ENCODE results near the gene CDK16. TPM values are rescaled to one million over a fixed set of nuclear protein-coding genes. Genes with fewer than 3 reads are reported as not detected.

CDK16 gene
- total and polyA plus RNA-seq, 2 of the 4 experiments (the other 2 are of a cell fraction), result 85.3 to 106 TPM

- no peak overlapping the region for H3K18ac ChIP-seq (ENCODE audit: low read depth, low read length)
- H4K5ac ChIP-seq (ENCODE audit: low read depth, low read length), result no peak overlapping the region
- intact Hi-C loops (cut with micrococcal nuclease) (no loop called here), in situ Hi-C loops (cut with MboI; ENCODE audit: low sequenced_read_pairs) (no loop called here), dilution Hi-C loops (cut with HindIII; ENCODE audit: low sequenced_read_pairs, unreplicated experiment) (no loop called here)
- CTCF ChIA-PET, result no interaction called here
- no TSS peak for BruUV-seq (replicated peaks)
- H2BK120ac ChIP-seq (ENCODE audit: low read depth, low read length), result no peak overlapping the region
- no peak overlapping the region for H3K14ac ChIP-seq (replicated peaks; ENCODE audit: low read depth, low read length)
- H2AK9ac ChIP-seq (replicated peaks; ENCODE audit: low read depth, low read length, poor library complexity), result no peak overlapping the region
- 90% methylated on average over 14 of the region's 18 CpGs; no CpG with 5 or more reads in 1 of the 2 experiments for WGBS, 2 experiments (ENCODE audit: extremely low coverage in 2 of 2, insufficient read length in 1 of 2)
- no peak overlapping the region for H2BK15ac ChIP-seq (ENCODE audit: low read depth, low read length)
- no peak overlapping the region for H3K56ac ChIP-seq (ENCODE audit: extremely low read depth, insufficient read depth, low read length)
- no peak overlapping the region for H3K4ac ChIP-seq (ENCODE audit: low read depth, low read length)
- no peak overlapping the region for H2AFZ ChIP-seq (replicated peaks; ENCODE audit: low read length, poor library complexity)
- H2BK5ac ChIP-seq (ENCODE audit: low read depth, low read length, poor library complexity, severe bottlenecking), result no peak overlapping the region
- no peak overlapping the region for H4K91ac ChIP-seq (ENCODE audit: insufficient read depth, low read depth, low read length)
- no peak overlapping the region for H3K9ac ChIP-seq (ENCODE audit: low read depth, low read length)
- TF ChIP-seq MAZ (IDR thresholded peaks at IDR 0.05; ENCODE audit: borderline replicate concordance, low read depth, low read length) (no peak), RAD21 (IDR thresholded peaks at IDR 0.05; ENCODE audit: low read length) (no peak), RFX5 (IDR thresholded peaks at IDR 0.05; ENCODE audit: low read depth, low read length) (no peak), FOS (IDR thresholded peaks at IDR 0.05; ENCODE audit: low read depth, low read length) (no peak), RCOR1 (IDR thresholded peaks at IDR 0.05; ENCODE audit: insufficient replicate concordance, low read length) (no peak), MXI1 (IDR thresholded peaks at IDR 0.05; ENCODE audit: borderline replicate concordance, low read depth, low read length) (no peak)
- TF ChIP-seq, protein P1, sequence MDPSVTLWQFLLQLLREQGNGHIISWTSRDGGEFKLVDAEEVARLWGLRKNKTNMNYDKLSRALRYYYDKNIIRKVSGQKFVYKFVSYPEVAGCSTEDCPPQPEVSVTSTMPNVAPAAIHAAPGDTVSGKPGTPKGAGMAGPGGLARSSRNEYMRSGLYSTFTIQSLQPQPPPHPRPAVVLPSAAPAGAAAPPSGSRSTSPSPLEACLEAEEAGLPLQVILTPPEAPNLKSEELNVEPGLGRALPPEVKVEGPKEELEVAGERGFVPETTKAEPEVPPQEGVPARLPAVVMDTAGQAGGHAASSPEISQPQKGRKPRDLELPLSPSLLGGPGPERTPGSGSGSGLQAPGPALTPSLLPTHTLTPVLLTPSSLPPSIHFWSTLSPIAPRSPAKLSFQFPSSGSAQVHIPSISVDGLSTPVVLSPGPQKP (IDR thresholded peaks at IDR 0.05; ENCODE audit: borderline replicate concordance, low read depth, low read length), result no peak
- POLR2A ChIA-PET (ENCODE audit: unreplicated experiment), result no interaction called here
- no peak overlapping the region; the same call in 1 of the 2 replicates for H3K23ac ChIP-seq (ENCODE audit: low read depth, low read length)
- no peak overlapping the region for H4K8ac ChIP-seq (ENCODE audit: low read depth in 2 of 2, low read length in 2 of 2)
- peaks cover 19% of the 10 kb centered on the region; the same call in 1 of the 2 replicates for H3K27me3 ChIP-seq (ENCODE audit: control insufficient read depth, insufficient read depth, low read length)
- H3K4me2 ChIP-seq (ENCODE audit: low read depth, low read length), result no peak overlapping the region
- peaks cover 18% of the 10 kb centered on the region; the same call in 1 of the 2 replicates for H4K20me1 ChIP-seq (ENCODE audit: insufficient read depth, low read length)
- no peaks in the 10 kb centered on the region for H3K4me1 ChIP-seq (ENCODE audit: control insufficient read depth, insufficient read depth, low read length)
- no peak overlapping the region for H3K4me3 ChIP-seq (ENCODE audit: insufficient read depth, low read depth, low read length)
- H3K9me1 ChIP-seq (ENCODE audit: insufficient read depth, low read length), result 0 out of 2 replicates have a peak, but pooled peaks cover 4% of the 10 kb centered on the region
- peaks cover 0 to 7% of the 10 kb centered on the region in 2 experiments; a peak in 1 of 4 replicates for H3K79me1 ChIP-seq (ENCODE audit: low read depth in 1 of 2, low read length in 2 of 2)
- no peak for ATAC-seq (ENCODE audit: low read depth)
- H3K9me3 ChIP-seq (ENCODE audit: control insufficient read depth, insufficient read depth, low read length), result no peaks in the 10 kb centered on the region
- no peak for DNase-seq
- no peak overlapping the region for H3K27ac ChIP-seq (ENCODE audit: insufficient read depth, low read length)
- H2BK20ac ChIP-seq (ENCODE audit: low read depth, low read length), result no peak overlapping the region
- no peak overlapping the region for H2AK5ac ChIP-seq (ENCODE audit: low read depth, low read length)
- peaks cover 48% of the 10 kb centered on the region for H3K36me3 ChIP-seq (ENCODE audit: control insufficient read depth, insufficient read depth, low read length)
Measured at GRCh38 chrX:47172971-47173792, 45.3 kb upstream of the CDK16 start.
